GM18867 (cell line): Measurements from ENCODE around the gene SPOP.

Experiments
- ATAC-seq: cut with Tn5 transposase; IDR thresholded peaks from one replicate; pipeline ENCODE4 v1.9.1; 2021; ENCODE audit warnings: mild to moderate bottlenecking, moderate library complexity; ENCODE audit not compliant: unreplicated experiment

The SPOP gene

DNA sequence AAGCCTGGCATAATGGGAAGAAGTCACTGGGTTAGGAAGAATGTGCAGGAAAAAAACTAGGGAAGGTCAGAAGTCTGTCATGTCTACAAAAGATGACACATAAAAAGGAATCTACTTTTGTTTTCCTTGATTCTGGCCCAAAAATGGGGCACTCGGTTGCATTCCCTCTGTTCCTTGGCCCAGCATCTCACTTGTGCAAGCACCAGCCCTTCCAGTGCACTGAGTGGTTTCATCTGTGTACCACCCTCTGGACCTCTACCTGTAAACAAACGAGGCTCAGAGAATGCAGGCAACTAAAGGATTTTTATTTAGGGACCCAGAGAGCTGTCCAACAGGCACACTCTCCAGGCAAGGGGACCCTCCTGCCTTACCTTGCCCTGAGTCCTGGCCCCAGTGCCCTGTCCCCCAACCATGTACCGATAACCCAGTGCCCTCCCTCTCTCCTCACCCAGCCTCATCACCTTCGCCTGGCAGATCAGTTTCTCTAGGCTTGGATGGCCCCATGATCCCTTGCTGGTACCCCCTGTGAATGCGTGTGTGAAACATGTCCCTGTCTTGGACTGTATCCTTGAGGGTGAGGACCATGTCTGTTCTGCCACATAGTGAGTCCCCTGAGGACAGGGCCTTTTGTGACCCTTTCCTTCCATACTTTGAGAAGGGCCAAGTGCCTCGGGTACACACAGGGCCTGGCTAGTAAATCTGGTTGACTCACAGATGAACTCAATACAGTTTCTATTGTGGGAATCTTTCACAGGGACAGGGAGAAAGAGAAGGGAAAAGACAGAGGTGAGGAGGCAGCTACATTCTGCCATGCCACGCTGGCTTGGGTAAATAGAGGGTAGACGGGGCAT lies 88.9 kb downstream of the SPOP start:
- ATAC-seq, result no peak

DNA sequence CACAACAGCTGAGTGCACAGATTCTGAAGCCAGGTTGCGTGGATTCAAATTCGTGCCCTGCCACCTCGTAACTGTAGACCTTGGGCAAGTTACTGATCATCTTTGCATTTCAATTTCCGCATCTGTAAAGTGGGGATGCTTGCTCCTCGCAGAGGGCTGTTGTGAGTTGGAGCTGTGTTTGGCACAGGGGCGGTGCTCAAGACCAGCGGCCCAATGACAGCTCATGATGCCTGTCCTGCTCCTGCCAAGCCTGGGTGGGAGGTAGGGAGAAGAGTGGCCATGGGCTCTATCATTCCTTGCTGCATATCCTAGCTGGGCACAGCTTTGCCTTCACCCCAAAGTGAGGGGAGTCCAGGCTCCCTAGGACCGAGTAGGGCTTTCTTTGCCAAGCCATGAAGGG lies 89.6 kb downstream of the SPOP start:
- ATAC-seq, result no peak

- ATAC-seq, result no peak
These were observed 90.4 kb downstream of the SPOP start for GRCh38 chr17:49587366-49588073.

- ATAC-seq, result no peak
These were observed 92.4 kb downstream of the SPOP start for GRCh38 chr17:49585422-49586027.

DNA sequence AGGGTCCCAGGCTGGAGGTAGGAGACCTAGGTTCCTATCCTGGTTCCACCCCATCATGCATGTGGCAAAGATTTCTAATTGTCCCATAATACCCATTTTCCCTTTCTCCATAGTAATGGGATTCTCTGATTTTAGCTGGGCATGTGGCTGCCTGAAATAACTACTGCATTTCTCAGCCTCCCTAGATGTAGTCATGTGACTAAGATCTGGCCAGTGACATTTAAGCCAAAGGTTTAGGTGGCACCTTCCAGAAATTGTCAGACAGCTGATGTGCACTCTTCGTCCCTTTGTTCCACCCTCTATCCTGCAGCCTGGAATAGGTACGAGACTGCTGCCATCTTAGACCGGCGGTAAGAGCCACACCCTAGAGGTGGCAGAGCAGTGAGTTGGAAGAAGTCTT lies 94.0 kb downstream of the SPOP start:
- ATAC-seq, result no peak

- ATAC-seq, result no peak
These were observed 94.7 kb downstream of the SPOP start for GRCh38 chr17:49583226-49583625.

- no peak for ATAC-seq
These were observed 95.1 kb downstream of the SPOP start for GRCh38 chr17:49582789-49583188.

DNA sequence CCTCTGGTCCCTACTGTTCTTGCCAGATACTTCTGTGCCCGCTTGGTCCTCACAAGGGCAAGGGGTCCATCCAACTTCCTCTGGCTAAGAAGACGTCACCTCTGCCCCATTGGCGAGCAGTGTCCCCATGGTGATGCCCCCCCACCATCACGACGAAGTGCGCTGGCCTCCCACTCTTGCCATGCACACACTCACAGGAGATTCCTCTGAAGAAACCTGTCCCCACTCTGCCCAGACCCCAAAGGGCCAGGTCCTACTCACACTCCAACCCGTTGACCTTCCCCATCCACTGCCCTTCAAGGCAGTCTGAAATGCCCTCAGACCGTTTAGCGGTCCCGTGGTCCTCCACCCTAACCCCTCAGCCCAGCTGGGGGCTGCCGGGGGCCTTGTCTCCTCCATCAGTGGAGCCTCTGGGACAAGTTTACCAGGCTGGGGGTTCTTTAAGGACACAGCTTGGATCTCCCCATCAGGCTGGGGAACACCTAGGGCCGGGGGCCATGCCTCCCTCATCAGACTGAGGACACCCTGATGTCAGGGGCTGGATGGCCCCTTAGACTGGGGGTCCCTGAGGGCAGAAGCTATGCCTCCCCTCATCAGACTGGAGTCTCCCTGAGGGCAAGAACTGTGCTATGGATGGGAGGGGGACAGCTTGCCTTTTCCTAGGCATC lies 95.7 kb downstream of the SPOP start:
- ATAC-seq, result no peak

- ATAC-seq, result no peak
These were observed 96.3 kb downstream of the SPOP start for GRCh38 chr17:49581648-49581998.

GRCh38 chr17:49580981-49581647 lies 96.8 kb downstream of the SPOP start:
- no peak for ATAC-seq

- ATAC-seq, result no peak
These were observed 97.7 kb downstream of the SPOP start for GRCh38 chr17:49580055-49580721.

- no peak for ATAC-seq
These were observed 98.4 kb downstream of the SPOP start for GRCh38 chr17:49579522-49579921.

- ATAC-seq, result no peak
These were observed 98.9 kb downstream of the SPOP start for GRCh38 chr17:49578952-49579500.

- no peak for ATAC-seq
These were observed 99.5 kb downstream of the SPOP start for GRCh38 chr17:49578414-49578813.

DNA sequence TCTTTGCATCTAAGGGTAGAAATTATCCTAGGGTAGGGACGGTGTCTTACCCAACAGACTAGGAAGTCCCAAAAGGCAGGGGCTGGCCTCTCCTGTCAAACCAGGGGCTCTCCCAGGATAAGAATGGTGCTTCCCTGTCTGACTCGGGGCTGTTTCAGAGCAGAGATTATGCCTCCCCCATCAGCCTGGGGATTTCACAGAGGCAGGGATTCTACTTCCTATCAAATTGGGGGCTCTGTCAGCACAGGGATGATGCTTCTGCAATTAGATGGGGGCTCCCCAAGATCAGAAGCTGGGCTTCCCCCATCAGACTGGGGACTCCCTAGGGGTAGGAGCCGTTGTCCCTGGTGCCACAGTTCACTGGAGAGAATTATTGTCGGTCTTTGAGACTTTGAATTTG lies 99.9 kb downstream of the SPOP start:
- no peak for ATAC-seq

GRCh38 chr17:49577650-49577934 lies 100.3 kb downstream of the SPOP start:
- ATAC-seq, result no peak

DNA sequence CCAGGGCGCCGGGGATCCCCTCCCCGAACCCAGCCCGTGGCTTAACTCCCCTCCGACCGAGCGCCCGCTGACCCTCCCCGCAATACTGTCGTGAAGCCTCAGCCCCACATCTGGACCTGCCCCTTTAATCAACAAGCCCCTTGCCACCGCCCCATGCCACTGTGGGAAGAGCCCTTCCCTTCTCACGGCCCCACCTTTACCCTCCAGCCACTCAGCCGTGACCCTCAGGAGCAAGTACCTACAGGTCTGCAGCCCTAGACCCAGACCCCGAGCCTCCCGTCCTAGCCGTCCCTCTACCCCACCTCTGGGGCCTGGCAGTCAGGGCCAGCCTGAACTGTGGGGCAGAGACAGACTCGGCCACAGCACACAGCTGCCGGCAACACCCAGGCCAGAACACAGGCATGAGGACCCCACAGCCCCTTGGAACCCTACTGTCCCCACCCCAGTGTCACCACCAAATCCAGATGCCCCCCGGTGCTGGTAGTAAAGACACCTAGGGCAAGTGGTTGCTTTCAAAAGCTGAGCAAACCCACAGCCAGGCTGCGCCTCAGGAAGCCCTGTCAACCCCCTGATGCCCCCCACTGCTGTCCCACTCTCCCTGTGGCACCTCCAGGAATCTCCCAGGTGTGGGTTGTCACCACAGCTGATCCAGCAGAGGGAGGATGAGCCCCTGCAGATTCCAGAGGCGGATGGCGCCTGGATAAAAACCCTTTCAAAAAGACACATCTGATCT lies 100.8 kb downstream of the SPOP start:
- ATAC-seq, result no peak

DNA sequence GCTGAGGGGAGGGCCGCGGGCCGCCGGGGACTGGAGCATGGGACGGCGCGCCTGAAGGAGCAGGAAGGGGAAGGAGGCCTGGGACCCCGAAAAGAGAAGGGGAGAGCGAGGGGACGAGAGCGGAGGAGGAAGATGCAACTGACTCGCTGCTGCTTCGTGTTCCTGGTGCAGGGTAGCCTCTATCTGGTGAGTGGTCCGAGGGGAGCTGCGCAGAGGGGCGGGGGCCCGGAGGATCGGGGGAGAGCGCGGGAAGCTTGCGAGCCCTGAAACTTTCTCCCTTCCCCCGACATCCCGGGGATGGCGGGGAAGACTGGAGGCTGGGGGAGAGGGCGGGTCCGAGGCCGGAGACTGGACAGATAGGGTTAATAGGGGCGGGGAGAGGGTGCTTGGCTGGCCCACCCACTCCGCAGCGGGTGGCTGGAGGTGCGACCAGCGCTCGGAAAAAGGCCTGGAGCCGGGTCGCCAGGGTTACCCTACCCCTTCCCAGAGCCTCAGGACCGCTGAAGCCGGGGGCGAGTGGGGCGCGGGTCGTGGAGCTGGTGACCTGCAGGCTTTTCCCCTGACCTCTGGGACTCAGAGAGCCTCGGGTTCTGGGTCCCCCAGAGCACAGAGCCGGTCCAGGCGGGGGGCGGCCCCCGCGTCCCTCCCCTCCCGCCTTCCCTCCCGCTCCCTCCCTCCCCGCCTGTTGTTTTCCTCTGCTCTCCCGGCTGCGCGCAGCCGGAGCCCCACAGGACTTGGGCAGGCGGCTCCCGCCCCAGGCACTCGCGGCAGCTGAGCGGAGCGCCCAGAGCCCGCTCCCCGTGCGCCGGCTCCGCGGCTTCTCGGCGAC lies 101.6 kb downstream of the SPOP start:
- ATAC-seq, result no peak

DNA sequence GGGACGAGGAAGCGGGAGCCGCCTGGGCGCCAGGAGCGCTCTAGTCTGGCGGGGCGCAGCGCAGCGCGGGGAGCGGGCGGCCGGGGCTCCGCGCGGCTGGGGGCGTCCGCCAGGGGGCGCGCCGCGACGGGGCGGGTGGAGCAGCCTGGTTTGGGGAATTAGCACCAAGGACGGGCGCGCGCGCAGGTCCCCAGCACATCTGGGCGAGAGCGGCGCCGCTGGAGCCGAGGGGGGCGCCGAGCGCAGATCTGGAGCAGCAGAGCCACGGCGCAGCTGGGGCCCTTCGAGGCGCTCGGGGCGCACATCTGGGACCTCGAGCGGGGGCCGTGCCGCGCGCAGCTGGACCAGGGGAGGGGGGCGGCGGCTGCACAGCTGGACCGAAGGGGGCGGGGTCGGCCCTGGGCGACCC lies 102.2 kb downstream of the SPOP start, which contains the start of gene NXPH3:
Gene NXPH3, plus strand, starts transcription at position 193 of the 409 bp plus-strand sequence. CDS start 349 bp downstream, outside the sequence.
- peak; percentile 48 for ATAC-seq
